GM20000 (cell line): ENCODE measurements around the gene XKR8.

ENCODE experiments used
- DNase-seq: peaks from one replicate; pipeline ENCODE4 v3.0.0; 2012; ENCODE audit warnings: low spot score
- TF ChIP-seq, protein P1 (sequence below): IDR thresholded peaks from 2 replicates; pipeline ENCODE4 v1.5.1; 2012; ENCODE audit warnings: mild to moderate bottlenecking, control low read depth; ENCODE audit errors: extremely low read depth, missing control alignments

Gene XKR8

DNA sequence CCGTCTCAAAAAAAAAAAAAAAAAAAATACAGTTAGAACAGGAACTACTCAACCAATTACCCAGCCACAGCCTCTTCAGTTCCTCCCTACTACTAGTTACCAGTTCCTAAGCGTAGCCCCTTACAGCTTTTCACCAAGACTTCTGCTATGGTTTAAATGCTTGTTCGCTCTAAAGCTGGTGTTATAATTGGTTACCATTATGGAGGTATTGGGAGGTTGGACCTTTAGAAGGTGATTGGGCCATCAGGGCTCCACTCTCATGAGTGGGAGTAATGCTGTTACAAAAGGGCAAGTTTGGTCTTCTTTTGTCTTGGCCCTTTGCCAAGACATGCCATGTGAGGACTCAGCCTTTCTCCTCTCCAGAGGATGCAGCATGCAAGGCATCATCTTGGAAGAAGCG is 28.0 kb upstream of the XKR8 start:
- TF ChIP-seq, protein P1, sequence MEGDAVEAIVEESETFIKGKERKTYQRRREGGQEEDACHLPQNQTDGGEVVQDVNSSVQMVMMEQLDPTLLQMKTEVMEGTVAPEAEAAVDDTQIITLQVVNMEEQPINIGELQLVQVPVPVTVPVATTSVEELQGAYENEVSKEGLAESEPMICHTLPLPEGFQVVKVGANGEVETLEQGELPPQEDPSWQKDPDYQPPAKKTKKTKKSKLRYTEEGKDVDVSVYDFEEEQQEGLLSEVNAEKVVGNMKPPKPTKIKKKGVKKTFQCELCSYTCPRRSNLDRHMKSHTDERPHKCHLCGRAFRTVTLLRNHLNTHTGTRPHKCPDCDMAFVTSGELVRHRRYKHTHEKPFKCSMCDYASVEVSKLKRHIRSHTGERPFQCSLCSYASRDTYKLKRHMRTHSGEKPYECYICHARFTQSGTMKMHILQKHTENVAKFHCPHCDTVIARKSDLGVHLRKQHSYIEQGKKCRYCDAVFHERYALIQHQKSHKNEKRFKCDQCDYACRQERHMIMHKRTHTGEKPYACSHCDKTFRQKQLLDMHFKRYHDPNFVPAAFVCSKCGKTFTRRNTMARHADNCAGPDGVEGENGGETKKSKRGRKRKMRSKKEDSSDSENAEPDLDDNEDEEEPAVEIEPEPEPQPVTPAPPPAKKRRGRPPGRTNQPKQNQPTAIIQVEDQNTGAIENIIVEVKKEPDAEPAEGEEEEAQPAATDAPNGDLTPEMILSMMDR, result no peak
- DNase-seq, result no peak

DNA sequence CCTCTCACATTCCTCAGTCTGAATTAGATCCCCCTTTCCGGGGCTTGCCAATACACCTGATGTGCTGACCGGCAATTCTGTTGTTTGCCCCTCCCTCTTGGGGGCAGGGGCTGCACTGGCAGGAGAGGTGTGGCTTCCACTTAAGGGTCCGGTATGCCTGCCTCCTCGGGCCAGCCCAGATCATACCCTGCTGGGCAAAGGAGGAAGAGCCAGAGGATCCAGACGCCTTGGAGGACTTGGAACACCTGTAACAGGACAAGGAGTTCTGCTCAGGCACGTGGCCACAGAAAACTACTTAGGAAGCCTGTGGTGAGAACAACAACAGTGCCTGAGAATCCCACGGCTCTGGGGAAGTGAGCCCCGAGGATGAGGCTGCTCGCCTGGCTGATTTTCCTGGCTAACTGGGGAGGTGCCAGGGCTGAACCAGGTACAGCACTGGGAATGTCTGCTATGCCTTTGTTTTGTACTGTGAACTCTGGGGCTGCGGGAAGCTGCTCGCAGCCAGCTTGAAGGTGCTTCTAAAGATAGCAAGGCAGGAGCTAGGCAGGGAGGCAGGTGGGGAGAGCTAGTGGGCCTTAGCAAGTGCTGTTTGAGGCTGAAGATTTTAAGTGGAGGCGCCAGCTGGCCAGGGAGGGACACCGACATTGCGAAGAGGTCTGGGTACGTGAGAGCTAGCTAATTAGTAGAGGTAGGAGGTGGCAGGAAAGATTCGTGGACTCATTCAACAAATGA is 24.8 kb upstream of the XKR8 start, which contains the start of gene SMPDL3B:
TSS of gene SMPDL3B (plus strand) at position 183 of the 732 bp plus-strand sequence. CDS start at position 367, 184 bp downstream.
- TF ChIP-seq, protein P1, result no peak
- DNase-seq, result no peak

DNA sequence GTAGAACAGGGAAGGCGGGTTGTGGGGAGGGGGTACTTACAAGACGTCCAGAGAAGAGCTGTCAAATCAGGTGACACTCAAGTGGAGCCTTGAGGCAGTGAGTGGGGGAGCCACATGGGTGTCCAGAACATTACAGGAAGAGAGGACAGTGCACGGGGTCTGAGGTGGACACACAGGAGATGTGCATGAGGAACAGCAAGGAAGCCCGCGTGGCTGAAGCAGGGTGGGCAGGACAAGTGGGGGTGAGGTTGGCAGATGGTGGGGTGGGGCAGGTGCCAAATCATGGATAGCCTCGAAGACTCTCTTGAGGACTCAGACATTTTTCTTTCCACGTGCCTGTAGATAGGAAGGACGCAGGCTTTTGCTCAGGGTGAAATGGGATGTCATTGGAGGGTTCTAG is 24.1 kb upstream of the XKR8 start:
- DNase-seq, result no peak
- TF ChIP-seq, protein P1, result no peak

DNA sequence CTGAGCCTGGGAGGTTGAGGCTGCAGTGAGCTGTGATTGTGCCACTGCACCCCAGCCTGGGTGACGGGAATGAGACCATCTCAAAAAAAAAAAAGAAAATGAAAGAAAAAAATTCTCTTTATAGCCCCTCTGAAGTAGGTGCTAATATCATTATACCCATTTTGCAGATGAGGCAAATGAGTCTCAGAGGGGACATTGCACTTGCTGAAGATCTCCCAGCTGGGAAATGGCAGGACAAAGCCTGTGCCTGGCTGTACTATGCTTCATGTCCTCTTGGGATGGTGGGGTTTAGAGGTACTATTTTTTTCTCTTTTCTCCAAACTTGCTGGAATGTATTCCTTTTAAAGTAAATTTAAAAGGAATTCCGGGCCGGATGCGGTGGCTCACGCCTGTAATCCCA is 23.4 kb upstream of the XKR8 start:
- TF ChIP-seq, protein P1, result no peak
- no peak for DNase-seq

DNA sequence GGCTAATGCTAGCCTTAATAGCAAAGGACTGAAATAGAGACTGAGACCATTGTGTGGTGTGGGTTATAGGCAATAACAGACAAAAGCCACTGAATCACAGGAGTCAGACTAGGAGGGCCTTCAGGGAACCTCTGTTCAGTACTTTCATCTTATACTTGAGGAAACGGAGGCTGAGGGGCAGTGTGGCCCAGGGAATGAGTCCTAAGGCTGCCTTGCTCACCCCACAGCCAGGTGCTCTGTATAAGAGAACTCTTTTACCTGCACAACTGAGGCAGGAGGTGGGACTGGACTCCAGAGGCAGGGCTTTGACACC is 22.3 kb upstream of the XKR8 start:
- TF ChIP-seq, protein P1, result no peak
- DNase-seq, result no peak

DNA sequence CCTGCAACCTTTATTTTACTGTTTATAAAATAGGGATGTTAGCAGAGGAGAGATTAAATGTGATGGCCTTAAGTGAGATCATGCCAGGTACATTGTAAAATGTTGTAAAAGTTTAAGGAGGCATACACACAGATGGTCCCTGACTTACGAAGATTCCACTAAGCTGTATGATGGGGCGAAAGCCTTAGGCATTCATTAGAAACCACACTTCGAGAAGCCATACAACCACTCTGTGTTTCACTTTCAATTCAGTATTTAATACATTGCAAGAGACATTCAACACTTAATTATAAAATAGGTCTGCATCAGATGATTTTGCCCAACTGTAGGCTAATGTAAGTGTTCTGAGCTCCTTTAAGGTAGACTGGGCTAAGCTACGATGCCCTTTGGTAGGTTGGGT is 21.3 kb upstream of the XKR8 start:
- TF ChIP-seq, protein P1, result no peak
- DNase-seq, result no peak

DNA sequence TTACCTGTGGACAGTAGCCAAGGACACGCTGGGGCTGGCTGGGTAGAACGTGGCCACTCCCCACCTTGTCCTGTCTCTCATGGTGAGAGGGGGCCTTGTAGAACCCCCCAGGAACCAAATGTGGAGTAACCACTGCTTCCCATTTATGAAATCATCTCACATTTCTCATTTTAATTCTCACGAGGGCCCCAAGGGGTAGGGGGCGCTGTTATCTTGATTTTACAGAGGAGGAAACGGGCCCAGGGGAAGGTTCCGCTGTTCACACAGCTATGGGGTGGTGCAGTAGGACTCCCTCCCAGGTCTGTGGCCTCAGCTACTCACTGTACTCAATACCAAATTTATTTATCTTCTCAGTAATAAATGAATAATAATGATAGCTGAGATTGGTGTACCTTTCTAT is 19.5 kb upstream of the XKR8 start:
- TF ChIP-seq, protein P1, result peak; percentile 29
- peak; percentile 65 for DNase-seq
